Measurements from ENCODE around the gene AHCYL2.
A peak's percentile ranks its signal among the peaks of the same experiment; 100 is the strongest.
"Not testable (repeated sequence)": the region's sequence is repeated elsewhere in the genome, so short reads cannot be mapped to it uniquely, and the experiment has no call there.

Gene AHCYL2

DNA sequence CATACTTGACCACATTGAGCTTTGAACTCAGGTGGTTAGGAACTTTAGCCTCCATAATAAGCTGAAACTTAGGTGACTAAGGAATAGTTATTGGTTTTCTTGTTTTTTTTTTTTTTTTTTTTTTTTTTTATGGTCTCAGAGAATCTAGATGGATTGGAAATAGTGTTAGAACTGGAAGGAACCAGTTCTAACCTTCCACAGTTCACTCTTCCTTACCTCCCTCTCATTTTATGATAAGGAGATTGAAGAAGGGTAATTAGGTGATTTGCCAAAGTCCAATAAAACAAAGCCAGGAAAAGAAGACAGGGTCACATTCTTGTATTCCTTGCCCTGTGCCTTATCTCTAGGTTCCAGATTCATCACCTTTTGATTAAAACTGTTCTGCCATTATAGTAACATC is 137.7 kb downstream of the AHCYL2 start:
- ChIA-PET POLR2A (interaction anchor here (0.6 kb wide), 1 partner anchor 138 kb away, joined by 3 read pairs; the partner anchor contains the start of gene AHCYL2), CTCF (interaction anchor here (1.0 to 17.8 kb wide), 4 partner anchors 8 to 25 kb away, joined by 3 to 255 read pairs (median 6); no protein-coding TSS in a partner anchor)
- no peak for DNase-seq (ENCODE audit: extremely low spot score)
- TF ChIP-seq, protein P1, sequence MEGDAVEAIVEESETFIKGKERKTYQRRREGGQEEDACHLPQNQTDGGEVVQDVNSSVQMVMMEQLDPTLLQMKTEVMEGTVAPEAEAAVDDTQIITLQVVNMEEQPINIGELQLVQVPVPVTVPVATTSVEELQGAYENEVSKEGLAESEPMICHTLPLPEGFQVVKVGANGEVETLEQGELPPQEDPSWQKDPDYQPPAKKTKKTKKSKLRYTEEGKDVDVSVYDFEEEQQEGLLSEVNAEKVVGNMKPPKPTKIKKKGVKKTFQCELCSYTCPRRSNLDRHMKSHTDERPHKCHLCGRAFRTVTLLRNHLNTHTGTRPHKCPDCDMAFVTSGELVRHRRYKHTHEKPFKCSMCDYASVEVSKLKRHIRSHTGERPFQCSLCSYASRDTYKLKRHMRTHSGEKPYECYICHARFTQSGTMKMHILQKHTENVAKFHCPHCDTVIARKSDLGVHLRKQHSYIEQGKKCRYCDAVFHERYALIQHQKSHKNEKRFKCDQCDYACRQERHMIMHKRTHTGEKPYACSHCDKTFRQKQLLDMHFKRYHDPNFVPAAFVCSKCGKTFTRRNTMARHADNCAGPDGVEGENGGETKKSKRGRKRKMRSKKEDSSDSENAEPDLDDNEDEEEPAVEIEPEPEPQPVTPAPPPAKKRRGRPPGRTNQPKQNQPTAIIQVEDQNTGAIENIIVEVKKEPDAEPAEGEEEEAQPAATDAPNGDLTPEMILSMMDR (IDR thresholded peaks at IDR 0.05; ENCODE audit: control extremely low read depth, extremely low read depth, low read depth, missing control alignments), result no peak

DNA sequence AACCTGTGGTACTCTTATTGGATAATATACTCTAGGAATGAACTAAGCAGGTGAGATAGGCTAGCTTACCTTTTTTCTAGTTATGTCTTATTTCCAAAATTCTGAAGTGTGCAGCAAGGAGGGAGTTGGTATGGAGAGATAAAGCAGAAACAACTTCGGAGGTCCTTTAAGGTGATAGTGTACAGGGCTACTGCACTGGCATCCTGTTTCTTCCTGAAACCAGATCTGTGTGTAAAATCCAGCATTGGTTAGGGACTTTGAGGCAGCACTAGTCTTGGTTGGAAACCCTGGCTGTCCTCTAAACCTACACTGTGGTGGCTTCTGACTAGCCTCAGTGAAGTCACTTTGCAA is 142.5 kb downstream of the AHCYL2 start:
- POLR2A ChIA-PET, result no interaction called here
- TF ChIP-seq, protein P1 (IDR thresholded peaks at IDR 0.05; ENCODE audit: control extremely low read depth, extremely low read depth, low read depth, missing control alignments), result no peak
- DNase-seq (ENCODE audit: extremely low spot score), result no peak
- CTCF ChIA-PET, result interaction anchor here (0.7 to 17.8 kb wide), 69 partner anchors 9 to 649 kb away, joined by 3 to 255 read pairs (median 5); partner anchors contain the start of genes AHCYL2, NRF1 and STRIP2

DNA sequence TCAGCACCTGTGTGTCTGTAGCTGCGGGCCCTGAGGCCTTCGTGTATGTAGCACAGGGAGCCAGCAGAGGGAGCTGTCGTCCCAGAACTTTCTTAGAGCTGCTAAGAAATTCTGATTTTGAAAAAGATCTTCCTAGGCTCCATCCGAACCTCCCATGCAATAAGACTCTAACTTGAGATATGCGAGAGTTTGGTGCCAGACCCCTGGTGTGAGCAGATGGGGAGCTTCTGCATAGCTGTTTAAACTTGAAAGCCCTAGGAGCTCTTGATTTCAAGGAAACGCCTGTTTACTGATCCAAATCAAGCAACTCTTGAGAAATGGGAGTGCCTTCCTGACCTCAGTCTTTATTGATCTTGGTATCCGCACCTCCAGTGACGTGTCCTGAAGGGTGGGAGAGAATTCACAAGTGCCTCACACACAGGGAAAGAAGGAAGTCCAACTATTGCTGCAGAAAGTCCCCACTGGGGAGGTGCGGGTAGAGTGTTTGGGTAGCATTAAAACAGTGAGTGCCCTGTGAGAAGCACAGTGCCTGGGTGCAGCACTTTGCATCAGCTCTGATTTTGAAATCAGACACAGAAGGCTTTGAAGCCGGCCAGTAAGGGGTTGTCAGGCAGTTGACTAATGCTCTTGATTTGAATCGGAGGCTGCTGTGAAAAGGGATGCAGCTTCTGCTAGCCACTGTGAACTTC is 143.0 kb downstream of the AHCYL2 start:
- ChIA-PET POLR2A (interaction anchor here (0.6 kb wide), 1 partner anchor 101 kb away, joined by 3 read pairs; no protein-coding TSS in a partner anchor), CTCF (interaction anchor here (0.7 to 17.8 kb wide), 76 partner anchors 10 to 649 kb away, joined by 3 to 255 read pairs (median 5); partner anchors contain the start of genes AHCYL2, NRF1 and STRIP2)
- DNase-seq (ENCODE audit: extremely low spot score), result peak; percentile 75
- TF ChIP-seq, protein P1 (IDR thresholded peaks at IDR 0.05; ENCODE audit: control extremely low read depth, extremely low read depth, low read depth, missing control alignments), result peak; percentile 93

DNA sequence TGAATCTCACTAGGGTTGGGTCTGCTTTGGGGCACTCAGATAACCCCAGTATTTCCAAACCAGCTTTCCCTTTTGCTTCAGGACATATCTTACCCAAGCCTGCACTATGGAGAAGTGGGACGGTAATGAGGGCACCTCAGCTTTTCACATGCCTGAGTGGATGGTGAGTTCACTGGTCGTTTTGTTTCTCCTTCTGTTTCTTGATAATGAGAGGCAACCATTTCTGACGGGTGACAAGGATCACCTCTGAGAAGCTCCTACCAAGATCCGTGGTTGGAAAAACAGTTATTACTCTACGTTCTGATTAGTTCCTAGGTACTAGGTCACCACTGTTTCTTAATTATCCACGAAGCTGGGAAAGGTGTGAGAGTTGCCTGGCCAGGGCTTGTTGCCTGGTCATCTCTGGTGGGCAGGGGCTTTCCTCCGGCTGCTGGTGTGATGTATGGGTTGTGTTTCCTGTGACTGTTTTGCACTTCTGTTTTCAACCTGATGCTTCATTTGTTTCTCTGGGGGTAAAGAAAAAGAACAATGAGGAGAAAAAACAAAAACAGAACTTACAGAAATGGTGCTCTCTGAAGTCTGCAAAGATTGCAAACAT is 143.7 kb downstream of the AHCYL2 start:
- CTCF ChIA-PET, result interaction anchor here (0.7 to 17.8 kb wide), 60 partner anchors 9 to 648 kb away, joined by 3 to 255 read pairs (median 6); partner anchors contain the start of genes AHCYL2, NRF1 and STRIP2
- TF ChIP-seq, protein P1 (IDR thresholded peaks at IDR 0.05; ENCODE audit: control extremely low read depth, extremely low read depth, low read depth, missing control alignments), result no peak
- POLR2A ChIA-PET, result interaction anchor here (0.6 to 0.7 kb wide), 2 partner anchors 11 to 100 kb away, joined by 3 to 6 read pairs; no protein-coding TSS in a partner anchor
- peak; percentile 46 for DNase-seq (ENCODE audit: extremely low spot score)

DNA sequence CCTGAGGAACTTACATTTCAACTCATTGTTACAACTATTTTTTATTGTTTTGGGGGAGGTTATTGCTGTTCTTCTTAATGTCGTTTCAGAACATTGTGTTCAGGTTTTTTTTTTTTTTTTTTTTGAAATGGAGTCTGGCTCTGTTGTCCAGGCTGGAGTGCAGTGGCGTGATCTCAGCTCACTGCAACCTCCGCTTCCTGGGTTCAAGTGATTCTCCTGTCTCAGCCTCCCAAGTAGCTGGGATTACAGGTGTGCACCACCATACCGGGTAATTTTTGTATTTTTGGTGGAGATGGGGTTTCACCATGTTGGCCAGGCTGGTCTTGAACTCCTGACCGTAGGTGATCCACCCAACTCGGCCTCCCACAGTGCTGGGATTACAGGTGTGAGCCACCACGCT is 144.6 kb downstream of the AHCYL2 start:
- DNase-seq (ENCODE audit: extremely low spot score); POLR2A ChIA-PET: not testable (repeated sequence)
- CTCF ChIA-PET, result interaction anchor here (1.6 to 17.8 kb wide), 9 partner anchors 8 to 641 kb away, joined by 4 to 255 read pairs (median 41); partner anchors contain the start of gene STRIP2

DNA sequence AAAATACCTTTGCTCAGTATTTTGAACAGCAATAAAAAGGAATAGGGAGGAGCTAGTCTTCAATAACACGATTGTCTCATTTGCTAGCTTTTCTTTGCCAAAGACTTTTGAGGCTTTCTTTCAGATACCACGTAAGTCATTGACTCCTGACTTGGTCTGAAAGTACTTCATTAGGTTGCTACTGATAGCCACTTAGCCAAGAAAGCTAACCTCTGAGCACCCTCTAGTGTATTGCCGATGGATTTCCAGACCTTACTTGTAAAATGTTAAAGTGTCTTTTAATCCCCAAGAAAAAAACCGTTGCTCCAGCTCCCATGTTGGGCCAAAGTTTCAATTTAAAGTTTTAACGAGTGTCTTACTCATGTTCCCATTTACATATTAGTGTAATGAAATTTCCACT is 146.0 kb downstream of the AHCYL2 start:
- DNase-seq (ENCODE audit: extremely low spot score), result no peak
- ChIA-PET CTCF (interaction anchor here (0.9 to 17.8 kb wide), 13 partner anchors 7 to 454 kb away, joined by 3 to 255 read pairs (median 5); partner anchors contain the start of gene STRIP2), POLR2A (no interaction called here)
- TF ChIP-seq, protein P1 (IDR thresholded peaks at IDR 0.05; ENCODE audit: control extremely low read depth, extremely low read depth, low read depth, missing control alignments), result peak; percentile 15

All from GM10248 (cell line).